GM12873 (cell line): Measurements from ENCODE around the gene GPC5.

Source experiments
- CTCF ChIP-seq: IDR thresholded peaks from 2 replicates; pipeline ENCODE4 v1.5.1; 2012; ENCODE audit warnings: low read depth, mild to moderate bottlenecking, moderate library complexity, low read length, control low read depth; ENCODE audit not compliant: insufficient read depth; ENCODE audit errors: missing control alignments

The GPC5 gene

GRCh38 chr13:91978571-91978970 is 580.1 kb downstream of the GPC5 start:
- no peak for TF ChIP-seq CTCF

- TF ChIP-seq CTCF: no peak
These were observed 588.5 kb downstream of the GPC5 start for GRCh38 chr13:91986761-91987483.

- no peak for TF ChIP-seq CTCF
These were observed 589.9 kb downstream of the GPC5 start for GRCh38 chr13:91988331-91988730.

- TF ChIP-seq CTCF: no peak
These were observed 614.4 kb downstream of the GPC5 start for GRCh38 chr13:92012787-92013186.

- no peak for TF ChIP-seq CTCF
These were observed 619.3 kb downstream of the GPC5 start for GRCh38 chr13:92017737-92018136.

- no peak for TF ChIP-seq CTCF
These were observed 630.3 kb downstream of the GPC5 start for GRCh38 chr13:92028695-92029094.

GRCh38 chr13:92029641-92030040 is 631.2 kb downstream of the GPC5 start:
- TF ChIP-seq CTCF: no peak
